Stimulated activated CD4-positive, alpha-beta T cell treated with anti-CD3 and anti-CD28 coated beads, Interleukin-12 subunit alpha, Interleukin-12 subunit beta, amount 100 ng/mL, for 24 hours (primary cell): ENCODE results near the gene PABPN1L.

Experiments used
- DNase-seq, 2 experiments: peaks; one replicate each; pipeline ENCODE4 v3.0.0-alpha.2; 2020; ENCODE audit warnings: low read depth in 2 of 2

PABPN1L gene, protein sequence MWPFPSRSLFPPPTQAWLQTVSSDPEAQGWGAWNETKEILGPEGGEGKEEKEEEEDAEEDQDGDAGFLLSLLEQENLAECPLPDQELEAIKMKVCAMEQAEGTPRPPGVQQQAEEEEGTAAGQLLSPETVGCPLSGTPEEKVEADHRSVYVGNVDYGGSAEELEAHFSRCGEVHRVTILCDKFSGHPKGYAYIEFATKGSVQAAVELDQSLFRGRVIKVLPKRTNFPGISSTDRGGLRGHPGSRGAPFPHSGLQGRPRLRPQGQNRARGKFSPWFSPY

DNA sequence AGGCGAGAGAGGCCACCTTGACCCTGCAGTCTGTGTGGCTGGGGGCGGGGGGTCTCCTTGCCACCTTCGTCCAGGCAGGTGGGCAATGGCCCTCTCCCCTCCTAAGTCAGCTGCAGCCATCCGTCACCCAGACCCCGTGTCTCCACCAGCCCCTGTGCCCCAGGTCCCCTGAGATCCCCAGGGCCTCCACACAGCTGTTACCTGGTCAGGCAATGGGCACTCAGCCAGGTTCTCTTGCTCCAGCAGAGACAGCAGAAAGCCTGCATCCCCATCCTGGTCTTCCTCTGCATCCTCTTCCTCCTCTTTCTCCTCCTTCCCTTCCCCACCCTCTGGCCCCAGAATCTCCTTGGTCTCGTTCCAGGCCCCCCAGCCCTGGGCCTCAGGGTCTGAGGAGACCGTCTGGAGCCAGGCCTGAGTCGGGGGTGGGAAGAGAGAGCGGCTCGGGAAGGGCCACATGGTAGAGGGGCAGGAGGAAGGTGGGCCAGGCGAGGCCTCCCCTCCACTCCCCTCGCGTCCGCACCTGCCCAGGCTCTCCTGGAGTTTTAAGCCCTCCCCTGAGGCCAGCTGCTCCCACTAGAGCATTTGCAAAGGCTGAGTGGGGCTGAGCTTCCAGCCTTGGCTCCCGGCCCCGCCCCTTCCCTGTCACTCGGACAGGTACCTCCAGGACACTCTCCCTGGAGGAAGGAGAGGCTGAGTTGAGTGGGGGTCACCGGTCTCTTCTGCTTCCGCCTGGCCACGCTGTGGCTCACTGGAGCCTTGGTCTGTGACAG, at the start of gene PABPN1L:
TSS of gene PABPN1L (minus strand) at position 510 of the 770 bp plus-strand sequence. CDS start at position 456, 54 bp downstream.
- no peak for DNase-seq

DNA sequence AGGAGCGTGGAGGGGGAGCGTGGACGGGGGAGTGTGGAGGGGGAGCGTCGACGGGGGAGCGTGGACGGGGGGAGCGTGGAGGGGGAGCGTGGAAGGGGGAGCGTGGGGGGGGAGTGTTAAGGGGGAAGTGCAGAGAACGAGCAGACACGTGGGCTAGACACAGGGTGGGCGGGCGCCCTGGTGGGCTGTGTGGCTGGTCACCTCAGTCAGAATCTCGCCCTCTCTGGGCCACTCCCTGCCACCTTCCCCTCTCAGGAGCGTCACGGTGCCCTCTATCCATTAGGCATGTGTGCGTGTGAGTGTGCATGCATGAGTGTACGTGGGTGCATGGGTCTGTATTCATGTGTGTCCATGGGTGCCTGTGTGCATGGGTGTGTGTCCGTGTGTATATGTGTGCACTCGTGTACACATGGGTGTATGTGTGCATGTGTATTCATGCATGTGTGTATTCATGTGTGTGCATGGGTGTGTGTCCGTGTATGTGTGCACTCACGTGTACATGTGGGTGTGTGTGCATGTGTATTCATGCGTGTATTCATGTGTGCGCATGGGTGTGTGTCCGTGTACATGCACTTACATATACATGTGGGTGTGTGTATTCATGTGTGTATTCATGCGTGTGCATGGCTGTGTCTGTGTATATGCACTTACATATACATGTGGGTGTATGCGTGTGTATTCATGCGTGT, 49.3 kb upstream of the PABPN1L start:
- no peak for DNase-seq

- no peak for DNase-seq
These were observed 48.4 kb upstream of the PABPN1L start for GRCh38 chr16:88914750-88915368.

DNA sequence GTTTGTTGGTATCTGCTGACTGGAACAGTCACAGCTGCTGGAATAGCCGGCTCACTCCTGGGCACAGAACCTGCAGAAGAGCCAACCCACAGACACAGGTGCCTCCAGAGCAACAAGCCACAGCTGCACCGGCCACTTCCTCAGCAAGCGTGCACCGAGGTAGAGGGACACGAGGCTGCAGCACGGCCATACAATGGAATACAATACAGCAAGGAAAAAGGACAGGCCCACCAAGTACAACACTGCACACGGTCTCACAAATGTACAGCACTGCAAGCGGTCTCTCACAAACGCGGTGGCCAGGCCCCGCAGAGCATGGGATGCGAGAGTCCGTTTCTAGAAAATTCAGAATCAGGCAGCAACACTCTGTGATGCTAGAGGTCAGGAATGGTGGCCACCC, 47.4 kb upstream of the PABPN1L start:
- DNase-seq: no peak

- no peak for DNase-seq
These were observed 46.6 kb upstream of the PABPN1L start for GRCh38 chr16:88913001-88913612.

- no peak for DNase-seq
These were observed 46.1 kb upstream of the PABPN1L start for GRCh38 chr16:88912556-88912955.

- no peak for DNase-seq
These were observed 45.5 kb upstream of the PABPN1L start for GRCh38 chr16:88911946-88912310.

DNA sequence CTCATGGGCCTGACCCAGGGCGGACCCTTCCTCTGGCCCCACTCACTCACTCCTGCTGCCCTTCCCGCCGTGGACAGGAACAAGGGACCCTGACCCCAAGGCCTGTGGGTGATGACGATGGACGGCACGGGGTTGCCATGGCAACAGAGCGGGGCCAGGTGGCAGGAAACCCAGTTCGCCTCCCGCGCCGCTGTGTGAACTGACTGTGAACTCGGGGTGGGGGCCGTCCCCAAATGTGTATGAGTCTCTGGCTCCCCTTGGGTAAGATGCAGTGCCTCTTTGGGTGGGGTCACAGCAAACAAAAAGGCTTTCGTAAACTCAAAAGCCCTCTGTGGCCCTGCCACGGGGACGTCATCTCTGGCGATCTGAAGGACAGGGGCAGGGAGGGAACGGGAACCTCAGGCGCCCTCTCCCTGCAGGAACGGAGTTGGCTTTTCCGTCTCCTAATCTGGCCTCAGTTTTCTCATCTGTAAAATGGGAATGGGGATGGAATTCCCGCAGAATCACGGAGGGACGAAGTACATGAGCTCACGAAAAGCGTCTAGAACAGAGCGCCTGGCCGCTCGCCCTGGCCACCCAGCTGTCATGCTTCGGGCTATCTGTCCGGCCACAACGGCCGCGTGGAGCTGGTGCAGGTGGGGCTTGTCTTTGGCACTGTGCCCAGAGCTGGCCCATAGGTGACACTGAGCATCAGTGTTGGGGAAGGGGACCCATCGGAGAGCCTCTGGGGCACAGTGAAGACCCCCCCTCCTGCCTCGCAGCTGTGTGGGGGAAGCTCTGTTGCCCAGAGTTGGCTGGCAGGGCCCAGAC, 44.9 kb upstream of the PABPN1L start:
- DNase-seq: no peak

- no peak for DNase-seq
These were observed 44.0 kb upstream of the PABPN1L start for GRCh38 chr16:88910284-88911135.

DNA sequence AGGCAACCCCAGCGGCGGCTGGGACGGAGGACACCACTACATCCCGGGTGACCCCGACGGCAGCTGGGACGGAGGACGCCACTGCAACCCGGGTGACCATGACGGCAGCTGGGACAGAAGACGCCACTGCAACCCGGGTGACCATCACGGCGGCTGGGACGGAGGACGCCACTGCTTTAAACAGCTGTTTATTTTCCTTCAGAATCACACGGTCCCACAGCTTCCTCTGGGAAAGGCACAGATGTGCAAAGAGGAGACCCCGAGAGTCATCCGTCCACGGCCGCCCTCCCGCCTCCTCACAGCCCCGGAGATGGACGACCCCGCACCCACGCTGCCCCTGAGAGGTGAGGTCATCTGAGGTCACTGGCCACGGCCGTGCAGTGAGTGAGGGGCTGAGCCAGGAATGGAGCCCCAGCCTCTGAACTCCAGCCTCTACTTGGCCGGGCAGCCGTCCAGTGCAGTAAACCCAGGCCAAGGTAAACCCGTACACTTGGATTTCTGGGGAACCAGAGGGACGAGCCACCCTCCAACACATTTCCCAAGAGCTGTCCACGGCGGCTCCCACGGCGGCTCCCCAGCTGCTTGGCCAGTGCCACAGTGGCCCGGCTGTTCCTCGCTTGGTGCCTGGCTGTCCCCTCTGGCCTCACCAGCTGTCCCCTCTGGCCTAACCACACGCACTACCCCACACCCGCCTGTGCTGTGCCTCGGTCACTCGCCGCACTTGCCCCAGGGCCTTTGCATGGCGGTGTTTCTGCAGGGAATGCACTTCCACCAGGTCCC, 43.2 kb upstream of the PABPN1L start:
- DNase-seq: no peak

- DNase-seq: no peak
These were observed 41.8 kb upstream of the PABPN1L start for GRCh38 chr16:88908307-88908706.

- no peak for DNase-seq
These were observed 41.3 kb upstream of the PABPN1L start for GRCh38 chr16:88907768-88908167.

DNA sequence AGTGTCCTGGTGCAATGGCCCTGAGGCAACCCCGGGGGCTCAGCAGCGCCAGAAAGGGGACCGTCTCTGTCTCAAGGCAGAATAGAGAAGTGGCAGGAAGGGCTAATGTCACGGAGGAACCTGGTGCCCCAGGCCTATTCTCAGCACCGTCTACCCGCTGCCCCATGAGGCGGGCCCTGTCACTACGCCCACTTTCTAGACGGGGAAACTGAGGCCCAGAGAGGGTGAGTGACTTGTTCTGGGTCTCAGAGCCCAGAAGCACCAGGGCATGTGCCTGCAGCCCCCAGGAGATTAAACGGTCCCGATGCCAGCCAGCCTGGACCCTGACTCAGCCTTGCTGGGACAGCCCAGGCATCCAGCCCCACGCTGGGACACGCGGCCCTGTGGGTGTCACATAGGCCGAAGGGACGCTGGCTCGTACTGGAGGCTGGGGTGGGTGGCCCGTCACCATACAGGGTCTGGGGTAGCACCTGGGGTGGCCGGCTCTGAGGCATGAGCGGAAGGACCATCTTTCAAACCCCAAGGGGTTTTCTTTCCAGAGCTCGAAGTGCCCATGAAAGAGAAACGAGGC, 40.2 kb upstream of the PABPN1L start:
- no peak for DNase-seq

DNA sequence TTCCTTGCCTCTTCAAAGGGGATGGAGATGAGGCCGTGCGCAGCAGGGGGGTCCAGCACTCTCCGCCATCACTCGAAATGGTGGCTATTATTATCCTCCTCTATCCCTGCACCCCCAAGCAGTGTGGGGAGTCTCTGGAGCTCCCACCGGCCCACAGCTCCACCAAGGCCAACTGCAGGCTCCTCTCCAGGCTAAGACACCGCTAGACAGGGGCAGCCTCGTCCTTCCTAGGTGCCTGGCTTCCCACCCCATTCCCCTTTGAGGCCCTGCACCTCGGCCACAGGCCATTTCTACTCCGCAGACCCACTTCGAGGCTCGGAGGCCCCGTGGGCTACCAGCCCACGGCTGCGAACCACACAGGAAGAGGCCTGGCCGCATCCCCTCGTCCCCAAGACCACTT, 39.6 kb upstream of the PABPN1L start:
- no peak for DNase-seq

DNA sequence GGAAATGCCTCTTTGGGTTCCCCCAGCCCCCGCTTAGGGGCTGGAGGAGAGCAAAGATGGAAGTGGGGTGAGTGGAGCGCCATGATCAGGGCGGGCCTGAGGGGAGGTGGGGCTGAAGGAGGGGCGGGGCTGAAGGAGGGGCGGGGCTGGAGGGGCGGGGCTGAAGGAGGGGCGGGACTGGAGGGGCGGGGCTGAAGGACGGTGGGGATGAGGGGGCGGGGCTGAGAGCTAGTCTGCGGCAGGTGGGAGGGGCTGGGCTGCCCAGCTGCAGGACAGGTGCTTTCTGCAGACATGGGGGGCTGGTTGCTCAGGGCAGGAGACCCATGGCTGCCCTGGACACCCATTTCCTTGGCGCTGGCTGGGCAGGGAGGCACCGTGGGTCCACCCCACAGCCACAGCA, 39.1 kb upstream of the PABPN1L start:
- peak in 1 of 2 experiments; percentile 10 for DNase-seq

DNA sequence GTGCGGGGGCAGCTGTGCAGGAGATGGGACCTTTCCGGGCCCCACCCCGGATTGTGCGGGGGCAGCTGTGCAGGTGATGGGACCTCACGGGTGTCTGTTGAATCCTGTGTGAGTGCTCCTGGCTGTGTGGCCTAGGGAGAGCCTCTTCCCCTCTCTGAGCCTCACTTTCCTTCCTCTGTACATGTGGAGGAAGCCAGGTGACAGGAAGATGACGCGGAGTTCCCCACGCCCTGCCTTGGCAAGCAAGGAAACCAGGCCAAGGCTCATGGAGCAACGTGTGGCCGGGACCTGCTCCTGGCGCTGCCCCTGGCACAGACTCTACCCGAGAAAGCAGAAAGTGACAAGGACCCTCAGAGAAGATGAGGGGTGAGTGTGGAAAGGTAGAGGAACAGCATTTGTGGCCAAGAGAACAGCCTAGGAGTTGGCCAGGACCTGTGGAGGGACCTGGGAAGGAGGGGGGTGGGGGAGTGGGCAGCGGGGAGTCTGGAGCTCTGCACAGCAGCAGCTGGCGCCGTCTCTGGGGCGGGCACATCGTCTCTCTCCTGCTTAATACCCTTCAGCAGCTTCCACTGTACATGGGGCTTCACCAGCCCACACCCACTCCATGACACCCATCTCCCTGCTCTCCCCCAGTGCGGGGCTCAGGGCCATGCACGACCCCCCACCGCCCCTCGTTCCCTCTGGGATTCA, 38.4 kb upstream of the PABPN1L start:
- no peak for DNase-seq

- no peak for DNase-seq
These were observed 36.8 kb upstream of the PABPN1L start for GRCh38 chr16:88903267-88903666.

DNA sequence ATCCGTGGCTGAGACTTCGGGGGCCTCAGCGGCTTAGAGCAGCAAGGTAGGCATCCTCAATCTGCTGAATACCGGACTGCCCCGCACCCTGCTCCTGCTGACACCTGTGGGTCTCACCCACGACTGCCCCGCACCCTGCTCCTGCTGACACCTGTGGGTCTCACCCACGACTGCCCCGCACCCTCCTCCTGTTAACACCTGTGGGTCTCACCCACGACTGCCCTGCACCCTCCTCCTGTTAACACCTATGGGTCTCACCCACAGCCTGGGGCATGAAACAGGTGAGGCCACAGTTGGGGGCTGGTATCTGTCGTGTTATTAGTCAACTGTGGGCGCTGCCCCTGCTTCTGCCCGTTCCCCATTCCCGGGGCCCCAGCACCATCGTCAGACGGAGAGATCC, 36.3 kb upstream of the PABPN1L start:
- no peak for DNase-seq
